Raji (cell line): ENCODE data around the gene REG3A.

Experiments used
- POLR2A ChIP-seq: IDR thresholded peaks from 2 replicates; pipeline ENCODE4 v1.6.1; 2011; ENCODE audit warnings: low read depth, low read length, control low read depth; ENCODE audit not compliant: insufficient read depth

Gene REG3A

GRCh38 chr2:79131687-79132086, 27.9 kb downstream of the REG3A start:
- no peak for TF ChIP-seq POLR2A

DNA sequence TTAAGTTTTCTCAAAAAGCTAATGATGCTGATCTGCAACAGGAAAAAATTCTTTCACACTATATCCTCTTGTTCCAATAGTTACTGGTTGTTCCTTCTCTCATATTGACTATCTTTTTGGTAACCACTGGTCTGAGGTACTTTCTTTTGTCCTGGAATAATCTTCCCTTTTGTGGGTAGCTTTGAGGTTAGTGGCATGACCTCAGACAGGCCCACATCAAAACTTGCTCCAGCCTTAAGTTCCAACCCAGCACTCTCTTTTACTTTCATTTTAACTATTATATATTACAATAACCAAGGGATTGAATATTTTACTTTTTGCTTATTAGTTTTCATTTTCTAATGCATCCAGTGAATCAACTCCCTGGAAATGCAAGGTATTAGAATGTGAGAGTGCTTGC, 29.7 kb downstream of the REG3A start:
- TF ChIP-seq POLR2A, result no peak

GRCh38 chr2:79129260-79129659, 30.3 kb downstream of the REG3A start:
- TF ChIP-seq POLR2A, result no peak

- no peak for TF ChIP-seq POLR2A
Observed at GRCh38 chr2:79128406-79128805, 31.1 kb downstream of the REG3A start.

DNA sequence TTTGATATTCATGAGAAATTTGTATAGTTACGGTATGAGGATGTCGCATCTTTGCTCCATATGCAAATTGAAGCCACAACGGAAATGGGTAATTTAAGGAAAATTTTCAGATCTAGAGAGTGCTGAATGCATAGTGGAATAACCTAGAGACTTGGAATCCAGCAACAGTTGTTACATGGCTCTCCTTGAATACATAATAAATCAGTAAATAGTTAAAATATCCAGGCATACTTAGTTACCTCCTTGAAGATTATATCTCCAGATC, 33.9 kb downstream of the REG3A start:
- no peak for TF ChIP-seq POLR2A

- TF ChIP-seq POLR2A, result no peak
Observed at GRCh38 chr2:79124907-79125720, 34.4 kb downstream of the REG3A start.

- TF ChIP-seq POLR2A, result no peak
Observed at GRCh38 chr2:79122676-79123075, 36.9 kb downstream of the REG3A start.

- no peak for TF ChIP-seq POLR2A
Observed at GRCh38 chr2:79120194-79120713, 39.3 kb downstream of the REG3A start, which contains the start of gene REG1A. REG1A (plus strand) TSS chr2:79120488; CDS start chr2:79120862, 374 bp downstream.

DNA sequence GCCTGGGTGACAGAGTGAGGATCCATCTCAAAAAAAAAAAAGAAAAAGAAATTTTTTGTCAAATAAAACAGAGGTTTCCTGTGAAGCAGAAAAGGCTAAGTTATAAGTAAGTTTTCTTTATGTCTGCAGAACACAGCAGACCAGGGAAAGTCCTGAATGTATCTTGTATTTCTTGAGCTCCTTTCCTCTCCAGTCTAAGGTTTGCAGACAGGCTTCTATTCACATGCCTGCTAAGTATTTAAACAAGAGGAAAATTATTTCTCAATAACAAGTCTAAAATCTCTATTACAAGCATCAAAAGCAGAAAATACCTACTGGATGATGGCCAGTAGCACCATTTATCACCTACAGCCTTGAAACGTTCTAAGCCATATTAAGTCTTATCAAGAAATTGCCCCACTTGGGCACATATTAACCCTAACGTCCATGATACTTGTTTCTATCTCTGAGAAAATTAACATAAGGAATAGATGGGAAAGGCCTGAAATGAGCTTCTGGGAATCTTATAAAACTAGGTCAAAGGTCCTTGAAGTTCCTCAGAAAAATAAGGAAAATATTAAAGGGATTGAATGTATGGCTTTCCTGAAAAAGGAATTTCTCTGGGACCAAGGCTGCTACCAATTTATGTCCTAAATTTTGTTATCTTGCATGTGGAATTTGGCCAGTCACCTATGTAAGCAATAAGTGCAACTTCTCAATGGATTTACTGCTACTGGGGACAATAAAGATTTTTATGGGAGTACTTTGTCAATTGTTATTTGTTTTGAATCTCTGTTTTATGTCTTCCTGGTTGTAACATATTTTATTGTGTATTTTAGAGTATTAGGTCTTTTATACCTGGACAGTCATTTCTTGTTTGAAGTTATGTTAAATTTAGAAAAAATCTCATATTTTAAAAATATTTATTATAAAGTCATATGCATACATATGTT, 42.3 kb downstream of the REG3A start:
- no peak for TF ChIP-seq POLR2A

DNA sequence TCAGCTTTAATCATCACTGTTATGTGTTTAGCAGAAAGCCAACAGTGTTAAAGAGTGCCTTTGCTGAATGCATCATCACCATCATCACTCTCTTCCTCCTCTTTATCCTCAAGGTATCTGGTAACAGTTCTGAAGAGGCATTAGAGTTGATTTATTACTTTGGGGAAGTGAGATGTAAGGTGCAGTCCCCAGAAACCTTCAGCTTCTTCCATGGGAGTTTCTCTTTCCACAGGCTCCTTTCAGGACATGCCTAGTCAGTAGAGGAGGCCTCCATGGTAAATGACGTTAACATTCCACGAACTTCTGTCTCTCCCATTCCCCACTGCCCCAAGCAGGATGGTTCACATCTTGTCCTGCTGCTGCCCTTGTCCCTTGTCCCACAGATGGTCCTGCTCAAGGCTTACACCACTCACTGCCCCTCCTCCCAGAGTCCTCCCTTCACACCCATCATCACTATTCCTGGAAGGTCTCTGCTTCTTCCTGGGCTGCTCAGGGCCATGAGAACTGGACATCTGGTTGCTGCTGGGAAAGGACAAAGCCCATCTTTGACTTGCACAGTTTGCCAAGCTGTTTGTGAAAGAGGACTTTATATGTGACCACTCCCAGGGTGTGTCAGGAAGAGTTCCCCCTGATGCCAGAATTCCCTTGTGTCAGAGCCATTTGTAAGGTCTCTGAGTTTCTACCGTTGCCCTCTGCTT, 44.6 kb downstream of the REG3A start:
- no peak for TF ChIP-seq POLR2A

- no peak for TF ChIP-seq POLR2A
Observed at GRCh38 chr2:79112269-79112668, 47.3 kb downstream of the REG3A start.
